ENCODE measurements around the gene MIER1.

DNA sequence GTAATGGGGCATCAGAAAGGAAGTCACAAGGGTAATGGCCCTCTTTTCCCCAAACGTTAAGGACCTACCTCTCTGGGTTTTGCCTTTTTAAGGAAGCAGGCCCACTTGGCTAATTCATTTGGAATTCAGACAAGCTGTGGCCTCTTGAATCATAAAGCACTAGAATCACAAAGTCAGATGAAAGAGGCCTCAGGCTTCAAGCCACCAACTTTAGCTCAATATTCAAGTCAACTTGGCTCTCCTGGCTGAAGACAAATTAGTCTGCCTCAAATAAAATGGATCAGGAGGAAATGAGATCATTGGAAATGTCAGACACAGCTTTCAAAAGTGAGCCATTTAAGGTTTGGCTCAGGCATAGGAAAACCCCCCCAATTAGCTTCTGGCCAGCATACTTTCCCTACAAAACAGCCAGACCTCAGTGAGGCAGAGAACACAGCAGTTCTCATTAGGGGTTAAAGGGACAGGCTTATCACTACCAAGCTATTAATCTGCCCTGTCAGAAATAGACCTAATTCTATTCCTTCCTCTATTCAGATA is 94.9 kb downstream of the MIER1 start:
- no peak for TF ChIP-seq CTCF (IDR thresholded peaks at IDR 0.05; ENCODE audit: low read length)
- no peak for TF ChIP-seq EZH2 (optimal IDR thresholded peaks at IDR 0.05; ENCODE audit: low read depth, low read length)
- TF ChIP-seq EZH2phosphoT487 (IDR thresholded peaks at IDR 0.05; ENCODE audit: low read length), result no peak

Data from MM.1S (cell line).